HUES6 (cell line): Measurements from ENCODE around the gene SLC35B1.
"Not testable (repeated sequence)": the region's sequence is repeated elsewhere in the genome, so short reads cannot be mapped to it uniquely, and the experiment has no call there.

ENCODE experiments used
- H3K27ac ChIP-seq: 2 replicates; pipeline ENCODE4 v1.7.0; 2013; ENCODE audit warnings: low read depth, mild to moderate bottlenecking, low read length, inconsistent platforms
- H3K27me3 ChIP-seq: 2 replicates; pipeline ENCODE4 v1.6.1; 2013; ENCODE audit warnings: low read length; ENCODE audit not compliant: control insufficient read depth, insufficient read depth
- H3K36me3 ChIP-seq: 2 replicates; pipeline ENCODE4 v1.6.1; 2013; ENCODE audit warnings: low read length; ENCODE audit not compliant: control insufficient read depth, insufficient read depth
- H3K4me1 ChIP-seq: 2 replicates; pipeline ENCODE4 v1.6.1; 2013; ENCODE audit warnings: low read length; ENCODE audit not compliant: control insufficient read depth, insufficient read depth
- H3K4me3 ChIP-seq: 2 replicates; pipeline ENCODE4 v1.5.1; 2013; ENCODE audit warnings: low read depth, low read length
- H3K9ac ChIP-seq: one replicate; pipeline ENCODE4 v1.6.1; 2013; ENCODE audit warnings: mild to moderate bottlenecking, low read length
- H3K9me3 ChIP-seq: 2 replicates; pipeline ENCODE4 v1.6.1; 2013; ENCODE audit warnings: low read depth, low read length; ENCODE audit not compliant: control insufficient read depth, insufficient read depth

The SLC35B1 gene

GRCh38 chr17:49680314-49680713 is 27.4 kb downstream of the SLC35B1 start:
- peaks cover under 1% of the 10 kb centered on the region; the same call in 1 of the 2 replicates for H3K36me3 ChIP-seq
- no peak overlapping the region for H3K9ac ChIP-seq
- no peaks in the 10 kb centered on the region for H3K27me3 ChIP-seq
- no peak overlapping the region for H3K27ac ChIP-seq
- H3K4me3 ChIP-seq, result no peak overlapping the region
- H3K9me3 ChIP-seq, result peaks cover 3% of the 10 kb centered on the region; the same call in 1 of the 2 replicates
- peaks cover 9% of the 10 kb centered on the region for H3K4me1 ChIP-seq

- H3K27ac ChIP-seq, result peak within 1 kb of the TSS; percentile 1; the same call in 1 of the 2 replicates
- H3K4me3 ChIP-seq, result peak within 1 kb of the TSS; percentile 64
- peaks cover 3% of the 10 kb centered on the region; the same call in 1 of the 2 replicates for H3K36me3 ChIP-seq
- H3K9ac ChIP-seq, result peak within 1 kb of the TSS; percentile 46
- H3K4me1 ChIP-seq, result peaks cover 9% of the 10 kb centered on the region
- peaks cover 3% of the 10 kb centered on the region; the same call in 1 of the 2 replicates for H3K9me3 ChIP-seq
- no peaks in the 10 kb centered on the region for H3K27me3 ChIP-seq
Measured at GRCh38 chr17:49677933-49678847, 29.6 kb downstream of the SLC35B1 start, which contains the start of gene SPOP. Gene SPOP, minus strand, starts transcription at chr17:49678097. Its CDS starts 55,287 bp downstream, at chr17:49622810.

GRCh38 chr17:49677134-49677932 is 30.4 kb downstream of the SLC35B1 start:
- H3K9me3 ChIP-seq, result peaks cover 3% of the 10 kb centered on the region; the same call in 1 of the 2 replicates
- H3K9ac ChIP-seq, result peak overlapping the region; percentile 46
- H3K27ac ChIP-seq, result peak overlapping the region; percentile 1; the same call in 1 of the 2 replicates
- H3K4me1 ChIP-seq, result peaks cover 9% of the 10 kb centered on the region
- H3K36me3 ChIP-seq, result peaks cover 3% of the 10 kb centered on the region; the same call in 1 of the 2 replicates
- peak overlapping the region; percentile 64 for H3K4me3 ChIP-seq
- H3K27me3 ChIP-seq, result no peaks in the 10 kb centered on the region

GRCh38 chr17:49676276-49676868 is 31.4 kb downstream of the SLC35B1 start:
- no peak overlapping the region for H3K27ac ChIP-seq
- peaks cover 3% of the 10 kb centered on the region; the same call in 1 of the 2 replicates for H3K9me3 ChIP-seq
- no peaks in the 10 kb centered on the region for H3K27me3 ChIP-seq
- H3K9ac ChIP-seq, result no peak overlapping the region
- peak overlapping the region; percentile 64 for H3K4me3 ChIP-seq
- peaks cover 9% of the 10 kb centered on the region for H3K4me1 ChIP-seq
- H3K36me3 ChIP-seq, result peaks cover 3% of the 10 kb centered on the region; the same call in 1 of the 2 replicates

GRCh38 chr17:49674507-49674906 is 33.3 kb downstream of the SLC35B1 start:
- Histone ChIP-seq H3K36me3 (peaks cover 3% of the 10 kb centered on the region; the same call in 1 of the 2 replicates), H3K4me1 (peaks cover 9% of the 10 kb centered on the region), H3K9me3 (peaks cover 3% of the 10 kb centered on the region; the same call in 1 of the 2 replicates), H3K27me3 (no peaks in the 10 kb centered on the region), H3K4me3 (no peak overlapping the region), H3K9ac (no peak overlapping the region), H3K27ac (no peak overlapping the region)

- not testable (repeated sequence) for H3K36me3 ChIP-seq, H3K9ac ChIP-seq
Measured at GRCh38 chr17:49673679-49674078, 34.1 kb downstream of the SLC35B1 start.

GRCh38 chr17:49670641-49671040 is 37.1 kb downstream of the SLC35B1 start:
- Histone ChIP-seq H3K27ac (no peak overlapping the region), H3K27me3 (no peaks in the 10 kb centered on the region), H3K36me3 (peaks cover 3% of the 10 kb centered on the region; the same call in 1 of the 2 replicates), H3K4me1 (no peaks in the 10 kb centered on the region), H3K9me3 (no peaks in the 10 kb centered on the region), H3K9ac (no peak overlapping the region), H3K4me3 (no peak overlapping the region)

More at GRCh38 chr17:49673679-49674078, 34.1 kb downstream of the SLC35B1 start:
- not testable (repeated sequence) for H3K4me3 ChIP-seq, H3K27me3 ChIP-seq, H3K27ac ChIP-seq, H3K4me1 ChIP-seq, H3K9me3 ChIP-seq

- Histone ChIP-seq H3K4me1 (no peaks in the 10 kb centered on the region), H3K27ac (no peak overlapping the region), H3K36me3 (no peaks in the 10 kb centered on the region), H3K4me3 (no peak overlapping the region), H3K27me3 (no peaks in the 10 kb centered on the region), H3K9ac (no peak overlapping the region), H3K9me3 (no peaks in the 10 kb centered on the region)
Measured at GRCh38 chr17:49670002-49670401, 37.8 kb downstream of the SLC35B1 start.

GRCh38 chr17:49667854-49668253 is 39.9 kb downstream of the SLC35B1 start:
- Histone ChIP-seq H3K9me3 (peaks cover 2% of the 10 kb centered on the region; the same call in 1 of the 2 replicates), H3K27ac (no peak overlapping the region), H3K36me3 (peaks cover 4% of the 10 kb centered on the region; the same call in 1 of the 2 replicates), H3K9ac (no peak overlapping the region), H3K27me3 (no peaks in the 10 kb centered on the region), H3K4me3 (no peak overlapping the region), H3K4me1 (no peaks in the 10 kb centered on the region)

- peaks cover 2% of the 10 kb centered on the region; the same call in 1 of the 2 replicates for H3K9me3 ChIP-seq
- H3K27me3 ChIP-seq, result no peaks in the 10 kb centered on the region
- no peaks in the 10 kb centered on the region for H3K4me1 ChIP-seq
- no peak overlapping the region for H3K4me3 ChIP-seq
- H3K9ac ChIP-seq, result no peak overlapping the region
- H3K36me3 ChIP-seq, result peaks cover 4% of the 10 kb centered on the region; the same call in 1 of the 2 replicates
- H3K27ac ChIP-seq, result no peak overlapping the region
Measured at GRCh38 chr17:49664706-49665211, 43.0 kb downstream of the SLC35B1 start.
